ENCODE measurements around the gene SLC52A3.
"Not testable (repeated sequence)": the region's sequence is repeated elsewhere in the genome, so short reads cannot be mapped to it uniquely, and the experiment has no call there.

SLC52A3 gene

DNA sequence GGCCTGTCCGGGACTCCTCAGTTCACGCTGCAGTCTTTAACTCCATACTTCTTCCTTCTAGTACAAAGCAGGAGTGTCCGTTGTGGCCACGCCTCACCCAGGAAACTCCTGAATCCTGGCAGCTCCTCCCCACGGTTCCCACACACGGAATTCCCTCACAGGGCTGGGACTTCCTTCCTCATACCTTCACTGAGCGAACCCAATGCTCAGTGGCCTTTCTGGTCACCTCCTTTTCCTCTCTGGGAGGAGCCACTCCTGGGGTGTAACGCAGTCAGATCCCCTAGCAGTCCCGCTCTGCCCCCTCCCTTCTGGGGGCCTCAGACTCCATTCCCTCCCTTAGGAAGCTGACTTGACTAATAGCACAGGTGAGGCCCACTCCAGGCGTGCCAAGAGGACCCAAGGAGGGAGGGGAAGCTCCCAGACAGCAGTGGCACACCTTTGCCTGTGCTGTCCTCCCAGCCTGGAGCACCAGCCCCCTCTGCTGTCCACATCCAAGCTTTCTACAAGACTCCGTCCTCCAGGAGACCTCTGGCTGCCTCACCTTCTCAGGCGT lies at the start of gene SLC52A3:
SLC52A3 (minus strand) TSS at position 75 of the 553 bp plus-strand sequence. CDS start 2,726 bp downstream, outside the sequence.
- peak in 1 of 56 donors; percentile 2 for DNase-seq

DNA sequence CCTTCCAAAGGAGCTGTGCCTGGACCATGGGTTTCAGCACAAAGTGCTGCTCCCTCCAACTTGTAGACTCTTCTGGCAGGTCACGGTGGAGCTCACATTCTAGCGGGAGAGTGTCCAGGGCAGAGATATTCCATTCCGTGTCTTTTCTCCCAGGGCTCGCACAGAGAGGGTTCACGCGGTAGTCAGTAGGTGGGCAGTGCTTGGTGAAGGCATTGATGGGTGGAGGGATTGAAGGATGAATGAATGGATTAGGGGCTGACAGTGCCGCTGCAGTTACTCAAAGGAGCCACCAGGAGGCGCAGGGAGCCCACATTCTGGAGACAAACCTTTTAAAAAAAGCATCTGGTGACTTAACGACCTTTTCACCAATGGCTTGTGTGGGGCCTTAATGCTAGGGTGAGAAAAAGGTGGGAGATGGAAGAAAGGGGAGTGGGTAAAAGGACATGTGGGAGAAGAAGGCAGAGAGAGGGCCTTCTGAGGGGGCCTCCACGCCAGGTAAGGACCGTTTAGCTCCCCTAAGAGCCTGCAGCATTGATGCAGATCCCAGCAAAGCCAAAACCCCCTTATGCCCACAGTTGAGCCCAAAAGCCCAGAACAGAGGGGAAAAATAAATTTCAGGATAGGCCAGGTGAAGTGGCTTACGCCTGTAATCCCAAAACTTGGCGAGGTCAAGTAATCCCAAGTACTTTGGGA lies 47.8 kb upstream of the SLC52A3 start:
- DNase-seq, result peak in 24 of 56 donors; percentile 1 to 66 (median 13)

GRCh38 chr20:815226-815625 lies 46.9 kb upstream of the SLC52A3 start:
- DNase-seq, result no peak

DNA sequence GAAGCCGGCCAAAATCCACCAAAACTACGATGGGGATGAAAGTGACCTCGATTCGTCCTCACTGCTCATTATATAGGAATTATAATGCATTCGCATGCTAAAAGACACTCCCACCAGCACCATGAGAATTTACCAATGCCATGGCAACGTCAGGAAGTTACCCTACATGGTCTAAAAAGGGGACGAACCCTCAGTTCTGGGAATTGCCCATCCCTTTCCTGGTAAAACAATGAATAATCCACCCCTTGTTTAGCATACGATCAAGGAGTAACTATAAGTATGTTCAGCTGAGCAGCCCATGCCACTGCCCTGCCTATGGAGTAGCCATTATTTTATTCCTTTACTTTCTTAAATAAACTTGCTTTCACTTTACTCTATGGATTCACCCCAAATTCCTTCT lies 45.1 kb upstream of the SLC52A3 start:
- DNase-seq, result no peak

DNA sequence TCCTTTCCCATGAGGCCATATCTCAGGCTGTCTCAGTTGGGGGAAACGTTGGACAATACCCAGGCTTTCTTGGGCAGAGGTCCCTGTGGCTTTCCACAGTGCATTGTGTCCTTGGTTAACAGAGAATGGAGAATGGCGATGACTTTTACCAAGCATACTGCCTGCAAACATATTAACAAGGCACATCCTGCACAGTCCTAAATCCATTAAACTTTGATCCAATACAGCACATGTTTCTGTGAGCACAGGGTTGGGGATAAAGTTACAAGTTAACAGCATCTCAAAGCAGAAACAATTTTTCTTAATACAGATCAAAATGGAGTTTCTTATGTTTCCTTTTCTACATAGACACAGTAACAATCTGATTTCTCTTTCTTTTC lies 44.1 kb upstream of the SLC52A3 start:
- DNase-seq, result not testable (repeated sequence)

DNA sequence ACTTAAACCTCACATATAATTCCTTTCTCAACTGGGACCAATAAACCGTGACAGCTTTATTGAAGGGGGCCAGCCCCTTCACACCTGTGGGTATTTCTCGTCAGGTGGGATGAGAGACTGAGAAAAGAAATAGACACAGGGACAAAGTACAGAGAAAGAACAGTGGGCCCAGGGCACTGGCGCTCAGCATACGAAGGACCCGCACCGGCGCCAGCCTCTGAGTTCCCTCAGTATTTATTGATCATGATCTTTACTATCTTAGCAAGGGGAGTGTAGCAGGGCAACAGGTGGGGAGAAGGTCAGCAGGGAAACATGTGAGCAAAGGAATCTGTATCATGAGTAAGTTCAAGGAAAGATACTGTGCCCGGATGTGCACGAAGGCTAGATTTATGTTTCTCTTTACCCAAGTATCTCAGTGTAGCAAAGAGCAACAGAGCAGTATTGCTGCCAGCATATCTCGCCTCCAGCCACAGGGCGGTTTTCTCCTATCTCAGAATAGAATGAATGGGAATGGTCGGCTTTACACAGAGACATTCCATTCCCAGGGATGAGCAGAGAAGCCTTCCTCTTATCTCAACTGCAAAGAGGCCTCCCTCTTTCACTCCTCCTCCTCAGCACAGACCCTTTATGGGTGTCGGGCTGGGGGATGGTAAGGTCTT lies 43.6 kb upstream of the SLC52A3 start:
- DNase-seq, result not testable (repeated sequence)

DNA sequence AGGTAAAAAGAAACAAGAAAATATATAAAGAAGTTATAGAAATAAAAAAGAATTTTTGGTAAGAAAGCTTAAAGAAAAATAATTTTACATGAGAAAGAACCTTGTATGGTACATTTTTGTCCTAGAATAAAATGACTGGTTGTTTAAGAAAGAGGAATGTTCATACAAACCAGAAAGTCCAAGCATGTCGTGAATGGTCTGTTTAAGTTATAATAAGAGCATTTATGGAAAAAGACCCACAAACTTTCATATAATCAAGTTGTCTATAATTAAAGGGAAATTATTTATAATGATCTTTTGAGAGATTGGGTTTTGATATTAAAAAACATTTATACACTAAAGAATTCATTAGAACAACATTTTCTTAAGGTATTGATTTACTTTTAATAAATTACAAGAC lies 37.4 kb upstream of the SLC52A3 start:
- DNase-seq, result no peak

GRCh38 chr20:801678-802077 lies 33.4 kb upstream of the SLC52A3 start:
- no peak for DNase-seq

DNA sequence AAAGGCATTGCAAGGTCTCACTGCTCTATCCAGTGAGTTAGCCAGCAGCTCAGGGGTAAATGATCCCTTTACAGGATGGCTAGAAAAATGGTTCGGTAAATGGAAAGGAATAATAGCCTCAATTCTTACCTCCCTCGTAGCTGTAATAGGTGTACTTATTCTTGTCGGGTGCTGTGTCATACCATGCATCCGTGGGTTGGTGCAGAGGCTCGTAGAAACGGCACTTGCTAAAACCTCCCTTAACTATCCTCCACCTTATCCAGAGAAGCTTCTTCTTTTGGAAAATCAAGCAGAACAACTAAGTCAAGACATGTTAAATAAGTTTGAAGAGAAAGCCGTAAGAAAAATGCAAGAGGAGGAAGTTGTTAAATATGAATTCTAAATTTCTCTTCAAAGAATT lies 31.7 kb upstream of the SLC52A3 start:
- not testable (repeated sequence) for DNase-seq

GRCh38 chr20:798746-799145 lies 30.4 kb upstream of the SLC52A3 start:
- DNase-seq, result not testable (repeated sequence)

- DNase-seq, result no peak
Observed at GRCh38 chr20:796921-797320, 28.6 kb upstream of the SLC52A3 start.

DNA sequence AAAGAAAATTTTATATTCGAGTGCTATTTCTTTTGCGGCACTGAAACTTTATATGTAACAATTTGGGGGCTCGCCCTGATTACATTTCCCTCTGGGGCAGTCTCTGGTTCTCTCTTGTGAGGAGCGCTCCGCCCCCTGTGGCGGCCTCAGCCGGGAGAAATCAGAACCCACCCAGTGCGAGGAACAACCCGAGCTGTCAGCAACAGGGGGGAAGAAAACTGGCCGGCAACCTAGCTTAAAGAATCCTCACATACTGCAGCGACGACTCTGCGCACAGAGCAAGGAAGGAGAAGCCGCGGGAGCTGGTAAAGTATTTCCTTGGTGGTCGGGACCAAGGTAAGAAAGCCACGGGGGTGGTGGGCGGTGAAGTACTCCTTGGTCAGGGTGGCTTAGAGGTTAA lies 23.9 kb upstream of the SLC52A3 start:
- DNase-seq, result no peak

- DNase-seq, result no peak
Observed at GRCh38 chr20:791056-791455, 22.8 kb upstream of the SLC52A3 start.

GRCh38 chr20:787825-788224 lies 19.5 kb upstream of the SLC52A3 start:
- DNase-seq, result no peak

GRCh38 chr20:779771-780170 lies 11.5 kb upstream of the SLC52A3 start:
- no peak for DNase-seq

- DNase-seq, result no peak
Observed at GRCh38 chr20:776165-776564, 7.9 kb upstream of the SLC52A3 start.

- DNase-seq, result no peak
Observed at GRCh38 chr20:775679-776135, 7.4 kb upstream of the SLC52A3 start.

DNA sequence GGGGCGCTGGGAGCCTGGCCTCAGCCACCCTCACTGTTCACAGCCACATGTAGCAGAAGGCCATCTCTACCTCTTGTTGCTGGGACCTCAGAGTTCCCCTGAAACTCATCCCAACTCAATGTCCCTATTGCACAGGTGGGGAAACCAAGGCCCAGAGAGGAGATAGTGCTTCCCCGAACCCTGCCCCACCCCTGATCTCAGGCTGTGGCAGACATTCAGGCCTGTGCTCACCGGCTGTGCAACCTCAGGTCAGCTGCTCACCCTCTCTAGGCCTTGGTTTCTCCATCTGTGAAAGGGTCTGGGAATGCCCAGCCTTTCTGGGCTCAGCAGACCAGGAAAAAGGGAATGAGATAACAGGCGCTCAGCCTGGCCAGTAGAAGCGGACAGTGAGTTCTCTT lies 6.4 kb upstream of the SLC52A3 start:
- no peak for DNase-seq

DNA sequence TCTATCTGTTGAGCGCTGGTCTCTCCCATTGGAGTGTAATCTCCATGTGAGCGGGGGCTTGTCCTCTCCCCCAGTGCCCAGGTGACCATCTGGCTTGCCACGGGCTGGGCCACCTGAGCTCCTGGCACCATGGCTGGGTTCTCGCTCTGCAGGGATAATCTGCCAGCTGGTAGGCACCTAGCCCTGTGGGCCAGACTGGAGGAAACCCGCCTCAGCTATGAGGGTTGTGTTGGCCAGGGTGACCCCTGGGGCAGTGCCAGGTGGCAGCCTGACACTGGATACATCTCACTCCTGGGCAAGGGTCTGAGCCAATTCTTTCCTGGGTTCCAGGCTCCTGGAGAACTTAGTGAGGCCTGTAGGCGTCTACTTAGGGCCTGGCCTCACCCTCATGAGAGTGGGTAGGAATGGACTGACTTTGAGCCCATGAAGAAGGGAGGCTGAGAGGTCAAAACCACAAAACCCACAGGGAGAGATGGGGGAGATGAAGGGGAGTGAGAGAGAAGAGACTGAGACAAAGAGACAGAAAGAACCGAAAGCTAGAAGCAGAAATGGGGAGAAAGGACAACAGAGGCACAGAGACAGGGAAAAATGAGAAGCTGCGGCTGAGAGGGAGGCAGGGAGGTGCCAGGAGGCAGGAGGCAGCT lies 5.8 kb upstream of the SLC52A3 start:
- no peak for DNase-seq

GRCh38 chr20:772806-773205 lies 4.5 kb upstream of the SLC52A3 start:
- DNase-seq, result no peak

- DNase-seq, result no peak
Observed at GRCh38 chr20:771741-772464, 3.6 kb upstream of the SLC52A3 start.

GRCh38 chr20:770691-771090 lies 2.4 kb upstream of the SLC52A3 start:
- DNase-seq, result no peak
